ENCODE measurements around the gene WNT7B.

GRCh38 chr22:45980761-45981160 is 3.8 kb upstream of the WNT7B start:
- TF ChIP-seq CBFB (CRISPR knock-in tag; IDR thresholded peaks at IDR 0.05; ENCODE audit: low read depth) (no peak), ZNF416 (CRISPR knock-in tag; IDR thresholded peaks at IDR 0.05) (no peak), CREB1 (CRISPR knock-in tag; IDR thresholded peaks at IDR 0.05) (no peak), ATF2 (CRISPR knock-in tag; IDR thresholded peaks at IDR 0.05; ENCODE audit: borderline replicate concordance, low read depth) (no peak), CTCF (IDR thresholded peaks at IDR 0.05) (no peak)
